ENCODE measurements around the gene SOBP. TPM values are rescaled to one million over a fixed set of nuclear protein-coding genes. Genes with fewer than 3 reads are reported as not detected.

Gene SOBP
- total and polyA plus RNA-seq, 2 donors (not counting 1 experiment from before 2014, with no cell fraction given) = 0.82 to 1.5 TPM

- H3K4me2 ChIP-seq (replicated peaks; ENCODE audit: low read depth, low read length, poor library complexity, severe bottlenecking) = peak overlapping the region; percentile 92
- TF ChIP-seq CTCF (IDR thresholded peaks at IDR 0.05) (no peak), EZH2 (IDR thresholded peaks at IDR 0.05; ENCODE audit: borderline replicate concordance, insufficient read depth, low read depth, low read length, poor library complexity, severe bottlenecking) (no peak)
- Mint-ChIP-seq H3K27me3 (peaks cover 26% of the 10 kb centered on the region), H3K4me1 (peaks cover 32% of the 10 kb centered on the region), H3K9me3 (ENCODE audit: insufficient read depth) (no peaks in the 10 kb centered on the region), H3K4me3 (peak overlapping the region; percentile 92), H3K27ac (peak overlapping the region; percentile 39)
- no peaks in the 10 kb centered on the region for H3K79me2 ChIP-seq (ENCODE audit: control insufficient read depth, insufficient read depth, low read length)
- H3K27ac ChIP-seq (ENCODE audit: low read length in 2 of 2) = no peak overlapping the region
- H3K9ac ChIP-seq (ENCODE audit: low read length) = peak overlapping the region; percentile 71
- no peaks in the 10 kb centered on the region for H3K36me3 ChIP-seq (replicated peaks in 1 of 2; ENCODE audit: control extremely low read depth in 1 of 2, control insufficient read depth in 1 of 2, extremely low read depth in 1 of 2, insufficient read depth in 2 of 2, low read length in 1 of 2)
- ATAC-seq (ENCODE audit: low read depth) (no peak), DNase-seq (no peak)
- intact Hi-C loops (cut with micrococcal nuclease) = loop anchor here (1.0 to 10.0 kb wide), 4 partner anchors 31 to 354 kb away; partner anchors contain the start of gene PDSS2
- POLR2A ChIA-PET = interaction anchor here (2.0 kb wide), 1 partner anchor 167 kb away, joined by 9 read pairs; no protein-coding TSS in a partner anchor
- peaks cover 0 to 9% (median 0%) of the 10 kb centered on the region in 3 donors for H3K9me3 ChIP-seq (ENCODE audit: control extremely low read depth in 1 of 3, control insufficient read depth in 2 of 3, insufficient read depth in 1 of 3, low read length in 2 of 3)
- peak overlapping the region; percentile 91 for H2AFZ ChIP-seq (ENCODE audit: insufficient read depth, low read depth, low read length, poor library complexity, severe bottlenecking)
- WGBS (ENCODE audit: insufficient coverage) = 0% methylated on average over 17 of the region's 30 CpGs
- H3K4me1 ChIP-seq (ENCODE audit: control insufficient read depth in 2 of 2, insufficient read depth in 2 of 2, low read length in 2 of 2) = peaks cover 33 to 40% of the 10 kb centered on the region in 2 donors
- H3K27me3 ChIP-seq (replicated peaks in 1 of 4; ENCODE audit: control extremely low read depth in 1 of 4, control insufficient read depth in 3 of 4, insufficient read depth in 4 of 4, low read length in 3 of 4) = peaks cover 4 to 61% (median 46%) of the 10 kb centered on the region in 4 experiments
- CTCF ChIA-PET = interaction anchor here (1.0 to 2.8 kb wide), 3 partner anchors 164 to 190 kb away, joined by 3 to 10 read pairs (median 5); no protein-coding TSS in a partner anchor
- H4K20me1 ChIP-seq (ENCODE audit: control insufficient read depth, insufficient read depth, low read length, poor library complexity, severe bottlenecking) = no peaks in the 10 kb centered on the region
- peak overlapping the region; percentile 51 to 78 (median 75) for H3K4me3 ChIP-seq (ENCODE audit: control extremely low read depth in 1 of 5, extremely low read depth in 1 of 5, insufficient read depth in 1 of 5, low read depth in 2 of 5, low read length in 4 of 5)
Observed at GRCh38 chr6:107490566-107491137, 735 bp downstream of the SOBP start.

GRCh38 chr6:107491138-107491609 is 1.3 kb downstream of the SOBP start:
- Histone ChIP-seq H2AFZ (ENCODE audit: insufficient read depth, low read depth, low read length, poor library complexity, severe bottlenecking) (peak overlapping the region; percentile 91), H3K79me2 (ENCODE audit: control insufficient read depth, insufficient read depth, low read length) (no peaks in the 10 kb centered on the region)
- CTCF ChIA-PET = interaction anchor here (0.5 to 2.8 kb wide), 4 partner anchors 163 to 200 kb away, joined by 3 to 10 read pairs (median 4); no protein-coding TSS in a partner anchor

More at GRCh38 chr6:107491138-107491609, 1.3 kb downstream of the SOBP start:
- Histone ChIP-seq H3K4me3 (ENCODE audit: control extremely low read depth in 1 of 5, extremely low read depth in 1 of 5, insufficient read depth in 1 of 5, low read depth in 2 of 5, low read length in 4 of 5) (peak overlapping the region in 4 of 5 experiments; percentile 51 to 78 (median 75)), H4K20me1 (ENCODE audit: control insufficient read depth, insufficient read depth, low read length, poor library complexity, severe bottlenecking) (no peaks in the 10 kb centered on the region), H3K27ac (ENCODE audit: low read length in 2 of 2) (no peak overlapping the region), H3K9me3 (ENCODE audit: control extremely low read depth in 1 of 3, control insufficient read depth in 2 of 3, insufficient read depth in 1 of 3, low read length in 2 of 3) (peaks cover 0 to 9% (median 0%) of the 10 kb centered on the region in 3 donors), H3K4me2 (replicated peaks; ENCODE audit: low read depth, low read length, poor library complexity, severe bottlenecking) (peak overlapping the region; percentile 92), H3K27me3 (replicated peaks in 1 of 4; ENCODE audit: control extremely low read depth in 1 of 4, control insufficient read depth in 3 of 4, insufficient read depth in 4 of 4, low read length in 3 of 4) (peaks cover 4 to 60% (median 47%) of the 10 kb centered on the region in 4 experiments), H3K36me3 (replicated peaks in 1 of 2; ENCODE audit: control extremely low read depth in 1 of 2, control insufficient read depth in 1 of 2, extremely low read depth in 1 of 2, insufficient read depth in 2 of 2, low read length in 1 of 2) (no peaks in the 10 kb centered on the region), H3K9ac (ENCODE audit: low read length) (peak overlapping the region; percentile 71), H3K4me1 (ENCODE audit: control insufficient read depth in 2 of 2, insufficient read depth in 2 of 2, low read length in 2 of 2) (peaks cover 33 to 40% of the 10 kb centered on the region in 2 donors)
- POLR2A ChIA-PET = no interaction called here
- Mint-ChIP-seq H3K27ac (no peak overlapping the region), H3K4me1 (peaks cover 32% of the 10 kb centered on the region), H3K4me3 (peak overlapping the region; percentile 92), H3K27me3 (peaks cover 23% of the 10 kb centered on the region), H3K9me3 (ENCODE audit: insufficient read depth) (no peaks in the 10 kb centered on the region)
- no peak for TF ChIP-seq EZH2 (IDR thresholded peaks at IDR 0.05; ENCODE audit: borderline replicate concordance, insufficient read depth, low read depth, low read length, poor library complexity, severe bottlenecking)
- no peak for TF ChIP-seq CTCF (IDR thresholded peaks at IDR 0.05)
- intact Hi-C loops (cut with micrococcal nuclease) = loop anchor here (5.0 to 10.0 kb wide), 2 partner anchors 141 to 354 kb away; no protein-coding TSS in a partner anchor
- ATAC-seq (ENCODE audit: low read depth) (no peak), DNase-seq (peak; percentile 57)
- 2% methylated on average over 36 of the region's 38 CpGs for WGBS (ENCODE audit: insufficient coverage)
